Measurements from ENCODE around the gene CEBPE.

DNA sequence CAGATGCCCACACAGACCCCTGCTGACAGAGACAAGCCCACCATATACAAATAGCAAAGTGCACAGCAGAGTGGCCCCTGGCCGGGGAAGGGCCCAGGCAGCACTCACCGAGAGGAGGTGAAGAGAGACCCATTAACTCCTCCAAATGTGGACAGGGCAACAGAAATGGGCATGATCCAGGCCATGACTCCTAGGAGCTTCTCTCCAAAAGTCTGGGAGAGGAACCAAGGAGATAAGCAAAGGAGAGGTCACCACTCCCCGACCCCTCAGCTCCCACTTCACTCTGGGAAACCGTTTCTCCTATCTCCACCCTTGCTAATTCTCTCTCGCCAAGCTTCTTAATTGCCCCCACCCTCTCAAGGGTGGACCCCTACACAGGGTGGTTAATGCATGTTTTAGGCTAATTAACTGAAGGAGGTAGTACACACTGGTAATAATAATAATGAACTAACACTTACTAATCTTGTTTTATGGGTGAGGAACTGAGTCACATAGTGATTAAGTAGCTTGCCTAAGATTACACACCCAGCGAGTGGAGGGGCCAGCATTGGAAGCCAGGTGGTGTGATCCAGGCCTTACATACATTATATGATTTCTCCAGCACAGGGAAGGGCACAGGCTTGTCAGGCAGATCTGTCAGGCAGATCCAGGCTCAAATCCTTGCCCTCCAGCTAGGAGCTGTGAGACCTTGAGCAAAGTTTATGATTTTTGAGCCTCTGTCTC, 18.9 kb upstream of the CEBPE start:
- TF ChIP-seq GABPA (IDR thresholded peaks at IDR 0.05 in 1 of 2, conservative IDR thresholded peaks at IDR 0.05 in 1 of 2) (no peak), JUND (IDR thresholded peaks at IDR 0.05) (no peak), EGR1 (IDR thresholded peaks at IDR 0.05; ENCODE audit: low read depth in 2 of 2) (no peak), NR2F2 (IDR thresholded peaks at IDR 0.05) (no peak)
- TF ChIP-seq, protein P1, sequence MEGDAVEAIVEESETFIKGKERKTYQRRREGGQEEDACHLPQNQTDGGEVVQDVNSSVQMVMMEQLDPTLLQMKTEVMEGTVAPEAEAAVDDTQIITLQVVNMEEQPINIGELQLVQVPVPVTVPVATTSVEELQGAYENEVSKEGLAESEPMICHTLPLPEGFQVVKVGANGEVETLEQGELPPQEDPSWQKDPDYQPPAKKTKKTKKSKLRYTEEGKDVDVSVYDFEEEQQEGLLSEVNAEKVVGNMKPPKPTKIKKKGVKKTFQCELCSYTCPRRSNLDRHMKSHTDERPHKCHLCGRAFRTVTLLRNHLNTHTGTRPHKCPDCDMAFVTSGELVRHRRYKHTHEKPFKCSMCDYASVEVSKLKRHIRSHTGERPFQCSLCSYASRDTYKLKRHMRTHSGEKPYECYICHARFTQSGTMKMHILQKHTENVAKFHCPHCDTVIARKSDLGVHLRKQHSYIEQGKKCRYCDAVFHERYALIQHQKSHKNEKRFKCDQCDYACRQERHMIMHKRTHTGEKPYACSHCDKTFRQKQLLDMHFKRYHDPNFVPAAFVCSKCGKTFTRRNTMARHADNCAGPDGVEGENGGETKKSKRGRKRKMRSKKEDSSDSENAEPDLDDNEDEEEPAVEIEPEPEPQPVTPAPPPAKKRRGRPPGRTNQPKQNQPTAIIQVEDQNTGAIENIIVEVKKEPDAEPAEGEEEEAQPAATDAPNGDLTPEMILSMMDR (IDR thresholded peaks at IDR 0.05; ENCODE audit: low read depth, low read length, missing input control), result no peak
